Progenitor cell of endocrine pancreas (in vitro differentiated cells): Measurements from ENCODE around the gene SLC16A2. TPM values are rescaled to one million over a fixed set of nuclear protein-coding genes. Genes with fewer than 3 reads are reported as not detected.
A peak's percentile ranks its signal among the peaks of the same experiment; 100 is the strongest.

Experiments
- DNase-seq: peaks from one replicate; pipeline ENCODE4 v3.0.0; 2021; ENCODE audit warnings: low spot score; ENCODE audit not compliant: unreplicated experiment
- H3K27ac Mint-ChIP-seq: 2 replicates; pipeline ENCODE4 v1.8.0; 2021; ENCODE audit warnings: mild to moderate bottlenecking, moderate library complexity, mixed read lengths
- H3K27me3 Mint-ChIP-seq: 2 replicates; pipeline ENCODE4 v1.8.0; 2021; ENCODE audit warnings: mixed read lengths
- H3K36me3 Mint-ChIP-seq: 2 replicates; pipeline ENCODE4 v1.8.0; 2022; ENCODE audit warnings: mixed read lengths; ENCODE audit not compliant: insufficient read depth
- H3K4me1 Mint-ChIP-seq: 2 replicates; pipeline ENCODE4 v1.8.0; 2021; ENCODE audit warnings: low read depth, mixed read lengths
- H3K4me3 Mint-ChIP-seq: 2 replicates; pipeline ENCODE4 v1.8.0; 2021; ENCODE audit warnings: low read depth, mild to moderate bottlenecking, moderate library complexity, mixed read lengths
- H3K9me3 Mint-ChIP-seq: 2 replicates; pipeline ENCODE4 v1.8.0; 2021; ENCODE audit warnings: low read depth, mixed read lengths
- total RNA-seq: library from RNA; stranded (reverse); gene quantifications from 2 replicates; pipeline ENCODE4 v1.2.1, GENCODE V29; 2021
- TF ChIP-seq, protein P1 (sequence below): fragments of 200-600 bp; sonication (generic); IDR thresholded peaks from one replicate; pipeline ENCODE4 v1.5.0; 2021; ENCODE audit warnings: antibody characterized with exemption, mild to moderate bottlenecking; ENCODE audit not compliant: unreplicated experiment

Gene SLC16A2
- total RNA-seq, 1 donor from 2014 or later, result 9.0 TPM

DNA sequence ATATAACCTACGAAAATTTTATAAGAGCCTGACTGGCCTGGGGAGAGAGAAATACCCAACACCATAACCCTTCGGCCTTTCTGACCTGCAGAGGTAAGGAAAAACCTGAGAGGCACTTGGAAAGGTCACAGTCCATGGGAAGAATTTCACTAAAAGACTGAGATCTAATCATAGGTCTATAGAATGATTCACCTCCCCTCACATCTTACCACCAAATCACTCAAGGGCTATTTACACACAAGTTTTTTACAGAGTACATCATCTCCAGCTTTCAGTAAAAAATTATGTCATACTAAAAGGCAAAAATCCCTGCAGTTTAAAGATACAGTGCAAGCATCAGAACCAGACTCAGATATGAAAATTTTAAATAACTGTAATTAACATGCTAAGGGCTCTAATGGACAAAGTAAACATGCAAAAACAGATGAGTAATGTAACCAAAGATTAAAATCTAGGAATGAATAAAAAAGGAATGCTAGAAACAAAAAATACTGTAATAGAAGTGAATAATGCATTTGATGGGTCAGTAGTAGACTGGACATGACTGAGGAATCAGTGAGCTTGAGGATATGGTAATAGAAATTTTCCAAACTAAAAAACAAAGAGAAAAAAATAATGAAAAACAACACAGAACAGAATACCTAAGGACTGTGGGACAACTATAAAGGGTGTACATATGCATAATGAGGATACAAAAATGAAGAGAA lies 32.1 kb upstream of the SLC16A2 start:
- no peaks in the 10 kb centered on the region for H3K4me1 Mint-ChIP-seq
- no peak overlapping the region for H3K27ac Mint-ChIP-seq
- no peaks in the 10 kb centered on the region for H3K36me3 Mint-ChIP-seq
- peaks cover 20% of the 10 kb centered on the region for H3K9me3 Mint-ChIP-seq
- no peak for DNase-seq
- TF ChIP-seq, protein P1, sequence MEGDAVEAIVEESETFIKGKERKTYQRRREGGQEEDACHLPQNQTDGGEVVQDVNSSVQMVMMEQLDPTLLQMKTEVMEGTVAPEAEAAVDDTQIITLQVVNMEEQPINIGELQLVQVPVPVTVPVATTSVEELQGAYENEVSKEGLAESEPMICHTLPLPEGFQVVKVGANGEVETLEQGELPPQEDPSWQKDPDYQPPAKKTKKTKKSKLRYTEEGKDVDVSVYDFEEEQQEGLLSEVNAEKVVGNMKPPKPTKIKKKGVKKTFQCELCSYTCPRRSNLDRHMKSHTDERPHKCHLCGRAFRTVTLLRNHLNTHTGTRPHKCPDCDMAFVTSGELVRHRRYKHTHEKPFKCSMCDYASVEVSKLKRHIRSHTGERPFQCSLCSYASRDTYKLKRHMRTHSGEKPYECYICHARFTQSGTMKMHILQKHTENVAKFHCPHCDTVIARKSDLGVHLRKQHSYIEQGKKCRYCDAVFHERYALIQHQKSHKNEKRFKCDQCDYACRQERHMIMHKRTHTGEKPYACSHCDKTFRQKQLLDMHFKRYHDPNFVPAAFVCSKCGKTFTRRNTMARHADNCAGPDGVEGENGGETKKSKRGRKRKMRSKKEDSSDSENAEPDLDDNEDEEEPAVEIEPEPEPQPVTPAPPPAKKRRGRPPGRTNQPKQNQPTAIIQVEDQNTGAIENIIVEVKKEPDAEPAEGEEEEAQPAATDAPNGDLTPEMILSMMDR, result no peak
- H3K4me3 Mint-ChIP-seq, result no peak overlapping the region
- no peaks in the 10 kb centered on the region for H3K27me3 Mint-ChIP-seq

DNA sequence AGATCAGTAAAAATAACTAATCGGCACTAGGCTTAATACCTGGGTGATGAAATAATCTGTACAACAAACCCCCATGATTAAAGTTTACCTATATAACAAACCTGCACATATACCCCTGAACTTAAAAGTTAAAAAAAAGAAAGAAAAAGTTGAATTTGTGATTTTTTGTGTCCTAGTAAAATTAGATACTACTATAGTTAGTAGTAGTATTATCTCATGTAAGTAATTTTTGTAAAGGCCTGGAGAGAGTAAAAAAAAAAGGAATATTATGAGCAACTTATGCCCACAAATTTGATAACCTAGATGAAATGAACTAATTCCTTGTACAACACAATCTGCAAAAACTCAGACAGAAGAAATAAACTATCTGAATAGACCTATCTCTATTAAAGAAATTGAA lies 25.7 kb upstream of the SLC16A2 start:
- Mint-ChIP-seq H3K27me3 (peaks cover 3% of the 10 kb centered on the region), H3K4me3 (no peak overlapping the region), H3K9me3 (peaks cover 16% of the 10 kb centered on the region), H3K36me3 (no peaks in the 10 kb centered on the region), H3K27ac (no peak overlapping the region), H3K4me1 (no peaks in the 10 kb centered on the region)
- DNase-seq, result no peak
- TF ChIP-seq, protein P1, result no peak

DNA sequence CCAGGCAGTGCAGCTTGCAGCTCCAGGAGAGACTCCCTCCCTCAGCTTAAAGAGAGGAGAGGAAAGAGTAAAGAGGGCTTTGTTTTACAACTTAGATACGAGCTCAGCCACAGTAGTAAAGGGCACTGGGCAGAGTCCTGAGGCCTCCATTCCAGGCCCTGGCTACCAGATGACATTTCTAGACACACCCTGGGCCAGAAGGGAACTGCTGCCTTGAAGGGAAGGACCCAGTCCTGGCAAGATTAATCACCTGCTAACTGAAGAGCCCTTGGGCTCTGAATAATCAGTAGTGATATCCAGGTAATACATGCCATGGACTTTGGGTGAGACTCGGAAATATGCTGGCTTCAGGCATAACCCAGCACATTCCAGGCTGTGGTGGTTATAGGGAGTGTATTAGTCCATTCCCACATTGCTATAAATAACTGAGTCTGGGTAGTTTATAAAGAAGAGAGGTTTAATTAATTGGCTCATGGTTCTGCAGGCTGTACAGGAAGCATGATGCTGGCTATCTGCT lies 15.3 kb upstream of the SLC16A2 start:
- Mint-ChIP-seq H3K9me3 (peaks cover 13% of the 10 kb centered on the region), H3K4me3 (no peak overlapping the region), H3K4me1 (no peaks in the 10 kb centered on the region), H3K36me3 (no peaks in the 10 kb centered on the region), H3K27me3 (no peaks in the 10 kb centered on the region), H3K27ac (no peak overlapping the region)
- DNase-seq, result no peak
- TF ChIP-seq, protein P1, result no peak

DNA sequence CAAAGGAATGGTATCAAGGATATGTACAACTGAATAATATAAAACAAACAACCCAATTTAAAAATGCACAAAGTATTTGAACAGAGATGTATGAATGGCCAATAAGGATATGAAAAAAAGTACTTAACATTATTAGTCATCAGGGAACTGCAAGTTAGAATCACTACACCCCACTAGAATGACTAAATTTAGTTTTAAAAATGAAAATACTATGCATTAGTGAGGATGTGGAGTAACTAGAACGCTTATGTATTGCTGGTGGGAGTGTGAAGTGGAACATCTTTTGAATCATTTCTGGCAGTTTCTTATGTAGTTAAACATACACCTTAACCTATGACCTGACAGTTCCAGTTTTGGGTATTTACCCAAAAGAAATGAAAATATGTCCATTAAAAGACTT lies 13.0 kb upstream of the SLC16A2 start:
- Mint-ChIP-seq H3K36me3 (no peaks in the 10 kb centered on the region), H3K4me3 (no peak overlapping the region), H3K9me3 (peaks cover 13% of the 10 kb centered on the region), H3K4me1 (no peaks in the 10 kb centered on the region), H3K27me3 (no peaks in the 10 kb centered on the region), H3K27ac (no peak overlapping the region)
- TF ChIP-seq, protein P1, result no peak
- DNase-seq, result no peak

DNA sequence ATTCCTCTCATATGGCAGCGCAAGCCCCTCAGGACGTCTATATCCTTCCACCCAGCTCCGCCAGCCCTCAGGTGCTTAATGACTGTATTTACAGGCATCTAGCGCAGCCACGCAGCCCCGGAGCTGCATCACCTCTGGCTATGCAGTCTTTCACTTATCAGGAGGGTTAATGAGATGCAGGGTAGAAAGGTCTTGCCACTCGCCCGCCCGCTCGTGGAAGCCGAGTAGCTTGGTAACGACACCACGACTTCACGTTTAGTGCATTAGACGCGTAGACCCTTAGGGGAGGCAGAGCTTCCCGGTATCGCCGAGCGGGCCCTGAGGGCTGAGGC lies 1.5 kb upstream of the SLC16A2 start:
- no peaks in the 10 kb centered on the region for H3K9me3 Mint-ChIP-seq
- H3K36me3 Mint-ChIP-seq, result no peaks in the 10 kb centered on the region
- H3K27ac Mint-ChIP-seq, result peak overlapping the region; percentile 94
- DNase-seq, result no peak
- peak overlapping the region; percentile 86 for H3K4me3 Mint-ChIP-seq
- no peaks in the 10 kb centered on the region for H3K27me3 Mint-ChIP-seq
- H3K4me1 Mint-ChIP-seq, result peaks cover 6% of the 10 kb centered on the region
- TF ChIP-seq, protein P1, result no peak
